Fibroblast of mammary gland (primary cell): Measurements from ENCODE around the gene ANK3.
"Not testable (repeated sequence)": the region's sequence is repeated elsewhere in the genome, so short reads cannot be mapped to it uniquely, and the experiment has no call there.

Experiments used
- DNase-seq: peaks from one replicate; pipeline ENCODE4 v3.0.0-alpha.2; 2010; ENCODE audit warnings: low read depth
- H3K4me3 ChIP-seq: 2 replicates; pipeline ENCODE4 v1.5.1; 2011; ENCODE audit warnings: low read depth, mild to moderate bottlenecking, low read length, moderate library complexity; ENCODE audit not compliant: control insufficient read depth
- TF ChIP-seq, protein P1 (sequence below): conservative IDR thresholded peaks from 2 replicates; pipeline ENCODE4 v1.5.1; 2011; ENCODE audit warnings: low read depth, low read length, inconsistent platforms; ENCODE audit not compliant: control insufficient read depth, insufficient read depth

ANK3 gene

DNA sequence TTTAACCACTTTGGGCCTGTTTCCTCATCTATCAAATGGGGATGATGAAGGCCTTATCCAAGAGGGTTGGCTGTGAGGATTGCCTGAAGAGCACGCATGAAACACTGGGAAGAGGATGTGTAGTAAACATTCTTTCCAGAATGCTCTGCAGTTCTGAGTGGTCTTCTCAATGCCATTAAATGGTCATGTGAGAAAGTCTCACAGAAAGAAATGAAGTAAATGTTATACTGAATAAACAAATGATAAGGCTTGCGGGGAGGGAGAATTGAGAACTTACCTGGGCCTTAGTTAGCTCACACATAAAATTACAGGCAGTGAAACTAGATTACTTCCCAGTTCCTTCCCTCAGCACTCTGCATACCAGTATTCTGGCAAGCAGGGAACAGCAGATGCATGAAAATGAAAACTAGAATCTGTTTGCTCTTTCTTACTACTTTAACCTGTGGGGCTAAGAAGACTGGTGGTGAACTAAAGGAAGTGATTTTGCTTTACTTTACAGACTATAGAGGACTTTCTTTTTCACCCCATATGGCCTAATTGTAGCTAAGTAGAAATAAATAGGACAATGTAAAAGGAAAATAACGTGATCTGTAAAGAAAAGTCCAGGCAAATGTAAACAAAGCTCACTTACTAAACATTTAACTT, 348.1 kb downstream of the ANK3 start:
- no peak overlapping the region for H3K4me3 ChIP-seq
- no peak for DNase-seq
- TF ChIP-seq, protein P1, sequence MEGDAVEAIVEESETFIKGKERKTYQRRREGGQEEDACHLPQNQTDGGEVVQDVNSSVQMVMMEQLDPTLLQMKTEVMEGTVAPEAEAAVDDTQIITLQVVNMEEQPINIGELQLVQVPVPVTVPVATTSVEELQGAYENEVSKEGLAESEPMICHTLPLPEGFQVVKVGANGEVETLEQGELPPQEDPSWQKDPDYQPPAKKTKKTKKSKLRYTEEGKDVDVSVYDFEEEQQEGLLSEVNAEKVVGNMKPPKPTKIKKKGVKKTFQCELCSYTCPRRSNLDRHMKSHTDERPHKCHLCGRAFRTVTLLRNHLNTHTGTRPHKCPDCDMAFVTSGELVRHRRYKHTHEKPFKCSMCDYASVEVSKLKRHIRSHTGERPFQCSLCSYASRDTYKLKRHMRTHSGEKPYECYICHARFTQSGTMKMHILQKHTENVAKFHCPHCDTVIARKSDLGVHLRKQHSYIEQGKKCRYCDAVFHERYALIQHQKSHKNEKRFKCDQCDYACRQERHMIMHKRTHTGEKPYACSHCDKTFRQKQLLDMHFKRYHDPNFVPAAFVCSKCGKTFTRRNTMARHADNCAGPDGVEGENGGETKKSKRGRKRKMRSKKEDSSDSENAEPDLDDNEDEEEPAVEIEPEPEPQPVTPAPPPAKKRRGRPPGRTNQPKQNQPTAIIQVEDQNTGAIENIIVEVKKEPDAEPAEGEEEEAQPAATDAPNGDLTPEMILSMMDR: no peak

DNA sequence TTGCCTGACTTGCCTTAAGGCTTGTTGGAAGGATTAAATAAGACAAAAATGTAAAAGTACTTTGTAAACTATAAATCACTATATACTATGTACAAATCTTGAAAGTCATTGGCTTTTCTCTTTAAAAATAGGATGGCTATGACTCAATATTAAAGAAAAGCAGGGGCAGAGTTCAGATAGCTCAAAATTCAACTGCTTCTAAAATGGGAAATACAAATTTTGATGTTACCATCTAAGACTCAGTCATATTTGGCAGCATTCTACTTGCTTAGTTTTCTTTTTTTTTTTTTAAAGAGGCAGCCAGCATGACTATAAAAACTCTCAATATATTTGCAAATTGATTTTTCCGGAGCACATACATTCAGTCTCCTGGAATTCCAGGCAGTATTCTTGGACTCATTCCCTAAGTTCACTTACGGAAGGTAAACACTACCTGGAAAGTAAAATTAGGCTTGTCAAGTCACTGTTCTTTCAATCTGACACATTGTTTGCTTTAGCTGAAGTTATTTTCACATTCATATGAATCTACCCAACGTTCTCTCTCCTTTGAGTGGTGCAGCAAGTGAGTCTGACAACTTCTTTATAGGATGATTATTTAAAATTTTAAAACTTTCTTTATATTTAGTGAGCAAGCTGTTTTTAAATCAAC, 349.5 kb downstream of the ANK3 start:
- TF ChIP-seq, protein P1: no peak
- H3K4me3 ChIP-seq: no peak overlapping the region
- peak; percentile 10 for DNase-seq

DNA sequence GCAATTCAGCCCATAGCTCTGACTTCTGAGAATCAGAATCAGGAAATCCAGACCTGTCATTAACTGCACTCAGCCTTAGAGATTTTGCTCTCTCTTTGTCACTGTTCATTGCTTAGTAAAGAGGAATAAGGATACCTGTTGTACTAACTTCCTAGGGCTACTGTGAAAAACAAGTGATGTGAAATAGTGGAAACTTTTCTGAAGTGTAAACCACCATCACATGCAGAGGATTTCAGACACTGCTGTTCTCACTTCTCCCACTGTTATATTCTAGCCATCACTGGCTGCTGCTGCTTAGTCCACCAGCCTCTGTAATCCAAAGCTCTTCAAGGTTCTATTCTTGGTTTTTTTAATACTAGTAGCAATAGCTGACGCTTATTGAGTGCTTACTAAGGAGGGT, 353.7 kb downstream of the ANK3 start:
- TF ChIP-seq, protein P1: no peak
- H3K4me3 ChIP-seq: no peak overlapping the region
- no peak for DNase-seq

DNA sequence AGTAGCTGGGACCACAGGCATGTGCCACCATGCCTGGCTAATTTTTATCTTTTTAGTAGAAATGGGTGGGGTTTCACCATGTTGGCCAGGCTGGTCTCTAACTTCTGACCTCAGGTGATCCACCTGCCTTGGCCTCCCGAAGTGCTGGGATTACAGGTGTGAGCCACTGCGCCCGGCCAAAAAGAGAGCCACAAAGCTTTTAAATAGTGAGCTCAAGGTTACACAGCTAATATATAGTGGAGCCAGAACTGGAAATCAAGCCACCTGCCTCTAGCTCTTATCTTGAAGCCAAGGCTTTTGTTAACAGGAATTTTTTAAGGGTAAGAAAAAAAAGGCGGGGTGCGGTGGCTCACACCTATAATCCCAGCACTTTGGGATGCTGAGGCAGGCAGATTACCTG, 354.3 kb downstream of the ANK3 start:
- H3K4me3 ChIP-seq, DNase-seq: not testable (repeated sequence)

DNA sequence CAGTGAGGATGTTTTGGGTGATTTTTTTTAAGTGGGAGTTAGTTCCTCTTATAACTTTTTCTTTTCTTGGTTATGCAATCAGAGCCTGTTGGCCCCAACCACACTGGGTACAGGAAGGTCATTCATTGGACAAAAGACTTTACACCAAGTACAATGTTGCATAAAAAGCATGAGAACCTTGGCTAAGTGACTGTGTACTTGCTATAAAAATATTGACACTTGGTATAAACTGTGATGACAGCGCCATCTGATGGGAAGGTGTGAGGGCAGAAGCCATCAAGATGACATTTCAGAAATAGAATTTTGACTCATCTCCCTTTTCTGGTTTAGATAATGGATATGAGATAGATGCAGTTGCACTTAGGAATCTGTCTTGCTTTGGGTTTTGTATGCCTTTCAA, 357.0 kb downstream of the ANK3 start:
- DNase-seq: peak; percentile 80
- H3K4me3 ChIP-seq: no peak overlapping the region
- TF ChIP-seq, protein P1: peak; percentile 66

DNA sequence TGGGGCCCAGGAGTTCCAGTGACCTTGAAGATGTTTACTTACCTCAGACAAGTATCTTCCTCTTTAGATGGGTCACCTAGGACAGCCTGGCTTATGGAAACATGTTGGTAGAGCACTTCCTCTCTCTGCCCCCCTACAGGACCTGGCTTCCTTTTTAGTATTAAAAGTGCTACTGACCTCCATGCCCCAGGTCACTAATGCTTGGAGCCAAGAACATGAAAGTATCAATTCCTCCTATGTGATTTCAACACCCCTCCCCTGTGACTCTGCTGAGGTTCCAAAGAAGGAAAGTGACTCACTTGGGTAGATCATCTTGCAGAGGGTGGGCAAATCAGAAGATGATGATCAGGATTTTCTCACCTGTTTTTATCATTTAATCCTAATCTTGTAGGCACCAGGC, 358.0 kb downstream of the ANK3 start:
- DNase-seq: peak; percentile 57
- TF ChIP-seq, protein P1: no peak
- no peak overlapping the region for H3K4me3 ChIP-seq

DNA sequence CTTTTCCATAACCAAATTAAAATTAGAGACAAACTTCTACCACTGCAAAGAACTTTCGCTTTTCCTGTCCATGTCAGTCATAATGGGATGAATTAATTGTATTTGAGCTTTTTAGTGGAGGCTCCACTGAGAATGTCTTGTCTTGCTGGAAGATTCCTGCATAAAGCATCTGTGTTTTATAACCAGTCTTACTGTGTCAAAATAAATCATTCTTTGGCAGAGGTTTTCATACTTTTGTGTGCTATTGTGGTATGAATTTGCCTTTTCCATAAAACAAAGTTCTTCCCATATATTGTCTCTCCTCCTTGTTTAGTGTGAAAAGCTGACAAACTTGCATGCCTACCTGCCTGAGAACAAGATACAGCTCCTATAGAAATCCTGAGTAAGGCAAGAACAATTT, 358.5 kb downstream of the ANK3 start:
- TF ChIP-seq, protein P1: no peak
- no peak overlapping the region for H3K4me3 ChIP-seq
- DNase-seq: no peak
